Measurements from ENCODE around the gene MTO1.
"Not testable (repeated sequence)": the region's sequence is repeated elsewhere in the genome, so short reads cannot be mapped to it uniquely, and the experiment has no call there.

MTO1 gene

GRCh38 chr6:73504160-73504559 is 42.6 kb downstream of the MTO1 start:
- FAIRE-seq: no peak

GRCh38 chr6:73505142-73505541 is 43.6 kb downstream of the MTO1 start:
- FAIRE-seq: no peak

GRCh38 chr6:73505705-73506104 is 44.2 kb downstream of the MTO1 start:
- not testable (repeated sequence) for FAIRE-seq

GRCh38 chr6:73506246-73506645 is 44.7 kb downstream of the MTO1 start:
- FAIRE-seq: no peak

- peak; percentile 66 for FAIRE-seq
Measured at GRCh38 chr6:73508776-73509175, 47.2 kb downstream of the MTO1 start.

GRCh38 chr6:73509851-73510250 is 48.3 kb downstream of the MTO1 start:
- no peak for FAIRE-seq

- FAIRE-seq: no peak
Measured at GRCh38 chr6:73511796-73512195, 50.3 kb downstream of the MTO1 start.

- FAIRE-seq: no peak
Measured at GRCh38 chr6:73513496-73513854, 51.9 kb downstream of the MTO1 start.

GRCh38 chr6:73514746-73515110 is 53.2 kb downstream of the MTO1 start:
- no peak for FAIRE-seq

GRCh38 chr6:73515204-73515655 is 53.7 kb downstream of the MTO1 start:
- peak; percentile 29 for FAIRE-seq

GRCh38 chr6:73516514-73517489 is 55.3 kb downstream of the MTO1 start:
- no peak for FAIRE-seq

GRCh38 chr6:73518100-73518981 is 56.8 kb downstream of the MTO1 start:
- FAIRE-seq: not testable (repeated sequence)

- FAIRE-seq: not testable (repeated sequence)
Measured at GRCh38 chr6:73518982-73519881, 57.7 kb downstream of the MTO1 start.

GRCh38 chr6:73519926-73520687 is 58.6 kb downstream of the MTO1 start:
- FAIRE-seq: no peak

GRCh38 chr6:73520688-73521350 is 59.3 kb downstream of the MTO1 start, which contains the start of gene EEF1A1:
Gene EEF1A1 (minus strand): TSS chr6:73521032. CDS start chr6:73520026, 1,006 bp downstream.
- peak; percentile 73 for FAIRE-seq

- no peak for FAIRE-seq
Measured at GRCh38 chr6:73521351-73521985, 59.9 kb downstream of the MTO1 start.

- no peak for FAIRE-seq
Measured at GRCh38 chr6:73523434-73524123, 62.0 kb downstream of the MTO1 start.

- no peak for FAIRE-seq
Measured at GRCh38 chr6:73525546-73526330, 64.2 kb downstream of the MTO1 start.

GRCh38 chr6:73528897-73529296 is 67.4 kb downstream of the MTO1 start:
- FAIRE-seq: no peak
